Coronary artery (tissue), 2 donors: ENCODE measurements around the gene KIF1B.
A peak's percentile ranks its signal among the peaks of the same experiment; 100 is the strongest.
"Not testable (repeated sequence)": the region's sequence is repeated elsewhere in the genome, so short reads cannot be mapped to it uniquely, and the experiment has no call there.

ENCODE experiments used
- DNase-seq: peaks from one replicate; pipeline ENCODE4 v3.0.0-alpha.2; 2017; ENCODE audit warnings: low spot score
- H3K27ac ChIP-seq, 2 donors: fragments of 200-600 bp; sonication (generic); one replicate each; pipeline ENCODE4 v1.5.1; 2016 to 2019
- H3K4me3 ChIP-seq: fragments of 200-600 bp; sonication (generic); 2 replicates; pipeline ENCODE4 v1.5.1; 2016; ENCODE audit warnings: mild to moderate bottlenecking, moderate library complexity
- CTCF ChIP-seq: fragments of 200-600 bp; sonication (generic); IDR thresholded peaks from one replicate; pipeline ENCODE4 v1.5.1; 2019; ENCODE audit warnings: antibody characterized with exemption

Gene KIF1B

GRCh38 chr1:10374442-10374860, 164.1 kb downstream of the KIF1B start:
- no peak for TF ChIP-seq CTCF
- no peak overlapping the region for H3K4me3 ChIP-seq
- no peak for DNase-seq
- no peak overlapping the region for H3K27ac ChIP-seq

GRCh38 chr1:10377365-10378029, 167.1 kb downstream of the KIF1B start:
- peak overlapping the region; percentile 16 to 87 for H3K27ac ChIP-seq
- TF ChIP-seq CTCF = peak; percentile 66

DNA sequence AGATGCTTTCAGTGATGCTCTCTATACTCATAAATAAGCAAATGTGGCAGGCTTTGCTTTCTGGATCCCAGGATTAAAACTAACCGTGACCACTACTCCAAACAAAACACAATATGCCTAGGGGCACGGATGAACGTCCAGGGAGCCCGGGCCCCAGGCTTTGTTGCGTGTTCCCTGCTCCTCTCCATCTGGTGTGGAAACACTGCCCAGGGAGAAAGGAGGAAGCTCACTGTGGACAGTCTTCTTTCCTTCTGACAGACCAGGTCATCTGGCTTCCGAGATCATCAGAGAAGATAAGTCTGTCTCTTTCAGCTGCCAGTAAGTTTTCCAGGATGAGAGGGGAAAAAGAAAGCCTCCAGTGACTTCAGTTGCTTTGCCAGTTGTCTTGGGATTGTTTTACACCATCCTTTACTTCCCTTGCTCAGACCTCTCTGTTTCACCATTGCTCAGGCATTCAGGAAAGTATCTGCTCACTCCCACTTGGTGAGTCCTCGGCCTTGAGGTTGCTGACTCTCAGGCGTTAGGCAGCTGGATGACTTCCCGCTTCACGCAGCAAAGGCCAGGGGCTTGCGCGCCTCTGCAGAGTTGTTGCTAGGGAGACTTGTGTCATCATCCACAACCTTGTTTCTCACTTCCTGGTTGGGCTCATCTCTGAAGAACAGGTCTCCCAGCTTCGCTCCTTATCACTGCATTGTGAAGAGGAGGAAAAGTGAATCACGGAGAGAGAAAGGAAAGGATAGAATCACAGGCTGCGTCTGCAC, 167.9 kb downstream of the KIF1B start:
- DNase-seq = no peak
- Histone ChIP-seq H3K4me3 (no peak overlapping the region), H3K27ac (peak overlapping the region; percentile 16 to 87)
- no peak for TF ChIP-seq CTCF

More at GRCh38 chr1:10377365-10378029, 167.1 kb downstream of the KIF1B start:
- DNase-seq = peak; percentile 77
- not testable (repeated sequence) for H3K4me3 ChIP-seq

DNA sequence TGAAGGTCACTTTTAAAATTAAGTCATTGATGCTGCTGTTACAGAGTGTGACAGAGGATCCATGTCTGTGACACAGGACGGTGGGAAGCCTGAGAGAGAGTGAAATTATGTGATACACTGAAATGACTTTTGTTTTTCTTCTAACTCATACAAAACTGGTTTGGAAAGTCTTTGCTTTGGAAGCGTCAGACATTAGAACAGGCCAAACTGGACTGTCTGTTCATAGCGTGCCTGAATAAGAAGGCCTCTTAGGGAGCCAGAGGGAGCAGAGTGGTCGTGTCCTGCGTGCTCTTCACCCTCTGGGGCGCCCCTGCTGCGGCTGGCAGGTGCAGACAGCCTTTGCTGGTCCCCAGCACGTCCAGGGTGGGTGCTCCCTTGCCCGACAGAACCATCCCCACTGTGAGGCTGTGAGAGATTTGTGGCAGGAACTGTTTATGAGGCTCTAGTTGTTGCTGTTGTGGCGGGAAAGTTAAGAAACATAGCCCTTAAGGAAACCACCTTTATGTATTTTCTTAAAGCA, 168.8 kb downstream of the KIF1B start:
- Histone ChIP-seq H3K4me3 (no peak overlapping the region), H3K27ac (no peak overlapping the region)
- no peak for TF ChIP-seq CTCF
- DNase-seq = no peak

GRCh38 chr1:10379676-10380075, 169.3 kb downstream of the KIF1B start:
- no peak overlapping the region for H3K27ac ChIP-seq
- no peak overlapping the region for H3K4me3 ChIP-seq
- no peak for TF ChIP-seq CTCF
- DNase-seq = no peak

- H3K4me3 ChIP-seq = no peak overlapping the region
- DNase-seq = no peak
- TF ChIP-seq CTCF = no peak
- peak overlapping the region in 1 of 2 donors; percentile 65 for H3K27ac ChIP-seq
These were observed 170.4 kb downstream of the KIF1B start for GRCh38 chr1:10380594-10381275.
